K562 (cell line): ENCODE measurements around the gene RNF168. TPM values are rescaled to one million over a fixed set of nuclear protein-coding genes. Genes with fewer than 3 reads are reported as not detected.
"Not testable (repeated sequence)": the region's sequence is repeated elsewhere in the genome, so short reads cannot be mapped to it uniquely, and the experiment has no call there.

Experiments
- ATAC-seq: fragments of 200-7000 bp; cut with Tn5 transposase; 3 replicates; pipeline ENCODE4 v1.9.1; 2020; ENCODE audit warnings: moderate library complexity
- BruUV-seq: library from RNA; stranded (reverse); fragments of 400-500 nt; replicated peaks from 2 replicates; lab custom pipeline; 2021; lab: Mats Ljungman, UMichigan
- CTCF ChIA-PET: fragments of 300-600 bp; formaldehyde crosslinking; extraction: SDS; loops from one replicate; lab custom pipeline; 2021; ENCODE audit warnings: low intra/inter-chr PET ratio; lab: Yijun Ruan, JAX
- POLR2A ChIA-PET: fragments of 300-600, 350-650 bp; sonication (Branson Sonifier 250); formaldehyde crosslinking; extraction: SDS; loops from one replicate; lab custom pipeline; 2021; ENCODE audit warnings: antibody characterized with exemption, inconsistent platforms; lab: Yijun Ruan, JAX
- DNase-seq, 4 experiments: peaks; one replicate each; pipeline versions ENCODE4 v3.0.0 to v3.0.0-alpha.2; 2011 to 2018; ENCODE audit warnings: low spot score in 3 of 4, mixed read lengths in 3 of 4; ENCODE audit errors: extremely low read depth in 1 of 4
- FAIRE-seq: peaks from 2 replicates; lab custom pipeline; 2011; peaks lifted over from hg19 to GRCh38; lab: Jason Lieb, UNC
- H2AFZ ChIP-seq: 2 replicates; pipeline ENCODE4 v1.6.0; 2011; ENCODE audit warnings: low read depth, low read length, control low read depth, inconsistent platforms
- H3K27ac ChIP-seq: fragments of 200-600 bp; 3 replicates; pipeline ENCODE4 v1.8.0; 2011; ENCODE audit warnings: low read depth, mild to moderate bottlenecking, control low read depth, inconsistent platforms, low read length, moderate library complexity, mixed read lengths; ENCODE audit errors: extremely low read depth
- H3K27me3 ChIP-seq, 2 experiments: fragments of 300-600 bp in 1 of 2; 2 replicates in 1 of 2; 3 replicates in 1 of 2; pipeline versions ENCODE4 v1.6.0 to v1.8.0; 2011; ENCODE audit warnings: inconsistent platforms in 2 of 2, low read length in 2 of 2, mild to moderate bottlenecking in 1 of 2, mixed read lengths in 1 of 2, moderate library complexity in 1 of 2; ENCODE audit not compliant: control insufficient read depth in 2 of 2, insufficient read depth in 2 of 2
- H3K36me3 ChIP-seq: fragments of 300-600 bp; 3 replicates; pipeline ENCODE4 v1.8.0; 2011; ENCODE audit warnings: mild to moderate bottlenecking, low read length, inconsistent platforms; ENCODE audit not compliant: control insufficient read depth, insufficient read depth
- H3K4me1 ChIP-seq, 2 experiments: fragments of 200-600 bp in 1 of 2; replicated peaks in 1 of 2; 2 replicates in 1 of 2; 3 replicates in 1 of 2; pipeline versions ENCODE4 v1.5.1 to v1.8.0; 2011; ENCODE audit warnings: inconsistent platforms in 2 of 2, low read length in 2 of 2, mild to moderate bottlenecking in 1 of 2, mixed read lengths in 1 of 2, moderate library complexity in 1 of 2; ENCODE audit not compliant: control insufficient read depth in 2 of 2, insufficient read depth in 2 of 2
- H3K4me2 ChIP-seq: 2 replicates; pipeline ENCODE4 v1.6.1; 2011; ENCODE audit warnings: low read length, control low read depth, inconsistent platforms, mixed read lengths; ENCODE audit not compliant: insufficient read depth
- H3K4me3 ChIP-seq: fragments of 200-600 bp; sonication (generic), shearing (Covaris generic); 2 replicates; pipeline ENCODE4 v1.5.1; 2016; ENCODE audit warnings: control low read depth, inconsistent platforms
- H3K79me2 ChIP-seq: fragments of 200-600 bp; 3 replicates; pipeline ENCODE4 v1.8.0; 2011; ENCODE audit warnings: low read length, inconsistent platforms; ENCODE audit not compliant: control insufficient read depth, insufficient read depth
- H3K9ac ChIP-seq, 2 experiments: 2 replicates each; pipeline versions ENCODE4 v1.6.0 to v1.6.1; 2011; ENCODE audit warnings: low read depth in 2 of 2, low read length in 2 of 2, control low read depth in 1 of 2, inconsistent platforms in 1 of 2, mild to moderate bottlenecking in 1 of 2, mixed read lengths in 1 of 2; ENCODE audit not compliant: insufficient read depth in 1 of 2
- H3K9me1 ChIP-seq: one replicate; pipeline ENCODE4 v1.6.0; 2011; ENCODE audit warnings: inconsistent platforms, mild to moderate bottlenecking, low read length, moderate library complexity; ENCODE audit not compliant: control insufficient read depth, insufficient read depth
- H3K9me3 ChIP-seq: replicated peaks from 2 replicates; pipeline ENCODE4 v1.5.1; 2011; ENCODE audit warnings: low read depth, low read length, inconsistent platforms; ENCODE audit not compliant: control insufficient read depth, insufficient read depth
- H4K20me1 ChIP-seq: replicated peaks from 2 replicates; pipeline ENCODE4 v1.6.1; 2011; ENCODE audit warnings: low read length, inconsistent platforms, mixed read lengths; ENCODE audit not compliant: control insufficient read depth, insufficient read depth
- CBFA2T2 ChIP-seq: fragments of 450-650 bp; conservative IDR thresholded peaks from 2 replicates; pipeline ENCODE4 v1.6.1; 2017; ENCODE audit warnings: mild to moderate bottlenecking
- CBFA2T3 ChIP-seq: fragments of 450-650 bp; IDR thresholded peaks from 2 replicates; pipeline ENCODE4 v1.6.1; 2017
- IRF9 ChIP-seq: fragments of 450-650 bp; IDR thresholded peaks from 2 replicates; pipeline ENCODE4 v1.6.1; 2016; ENCODE audit warnings: missing biosample characterization, missing genetic modification characterization
- JUND ChIP-seq, 2 experiments: IDR thresholded peaks; 2 replicates in 1 of 2; 3 replicates in 1 of 2; pipeline ENCODE4 v1.6.1; 2011; ENCODE audit warnings: borderline replicate concordance in 2 of 2, low read depth in 2 of 2, low read length in 2 of 2, improper control_type of control experiment in 1 of 2, missing biosample characterization in 1 of 2, missing genetic modification characterization in 1 of 2, missing genetic modification reagents in 1 of 2
- MEF2D ChIP-seq: conservative IDR thresholded peaks from 2 replicates; pipeline ENCODE4 v1.6.1; 2016; ENCODE audit warnings: low read depth, missing genetic modification characterization, missing compliant biosample characterization
- TAL1 ChIP-seq: fragments of 450-650 bp; IDR thresholded peaks from 2 replicates; pipeline ENCODE4 v1.6.1; 2016; ENCODE audit warnings: mild to moderate bottlenecking
- TCF3 ChIP-seq: sonication (generic); formaldehyde crosslinking; IDR thresholded peaks from 2 replicates; pipeline ENCODE4 v1.4.0; 2020; ENCODE audit warnings: mild to moderate bottlenecking, missing genetic modification reagents
- ZKSCAN8 ChIP-seq: fragments of 200-800 bp; sonication (Bioruptor generic); IDR thresholded peaks from 2 replicates; pipeline ENCODE4 v1.6.1; 2016; ENCODE audit warnings: missing genetic modification characterization, missing compliant biosample characterization
- WGBS: fragments of 100-300 bp; shearing (Covaris generic); methylation state at CpG from one replicate; pipeline ENCODE4 v1.1.6; 2016; ENCODE audit warnings: low coverage, mixed read lengths; ENCODE audit not compliant: insufficient coverage; ENCODE audit errors: missing lambda C conversion rate; 5-methylcytosine and 5-hydroxymethylcytosine counted together
- in situ Hi-C: fragments of 300-500 bp; cut with MboI; formaldehyde crosslinking; loops from 4 replicates; pipeline ENCODE4 v1.15.0; 2018; ENCODE audit warnings: inconsistent platforms, mixed read lengths
- intact Hi-C: fragments of 100-400 bp; cut with micrococcal nuclease; formaldehyde crosslinking; loops from 2 replicates; pipeline ENCODE4 v1.14.2; 2022
- polyA plus RNA-seq, 8 experiments: library from polyadenylated mRNA; depleted of rRNA in 4 of 8; stranded (reverse) in 5 of 8; unstranded in 3 of 8; fragments of >200 nt; fragmentation: Nextera tagmentation in 2 of 8; fragmentation: Illumina TruSeq in 1 of 8; extraction: Ambion mirVana in 2 of 8; extraction: Trizol in 1 of 8; gene quantifications; 2 replicates each; pipeline versions ENCODE4 v1.2.1 to v1.2.3, GENCODE V29; 2011 to 2014; ENCODE audit warnings: inconsistent platforms in 1 of 8, missing spikeins in 1 of 8
- total RNA-seq, 7 experiments: library from RNA; depleted of rRNA in 6 of 7; stranded (reverse); fragments of >200 nt in 6 of 7; fragmentation: Illumina TruSeq in 2 of 7; extraction: Trizol in 2 of 7; gene quantifications; 2 replicates each; pipeline versions ENCODE4 v1.2.1 to v1.2.3, GENCODE V29; 2011 to 2021; ENCODE audit warnings: low replicate concordance in 1 of 7

RNF168 gene
- total and polyA plus RNA-seq, 9 of the 15 experiments (the other 6 are each of a cell fraction or from before 2014, with no cell fraction given): 6.0 to 32.1 (median 16.6) TPM

DNA sequence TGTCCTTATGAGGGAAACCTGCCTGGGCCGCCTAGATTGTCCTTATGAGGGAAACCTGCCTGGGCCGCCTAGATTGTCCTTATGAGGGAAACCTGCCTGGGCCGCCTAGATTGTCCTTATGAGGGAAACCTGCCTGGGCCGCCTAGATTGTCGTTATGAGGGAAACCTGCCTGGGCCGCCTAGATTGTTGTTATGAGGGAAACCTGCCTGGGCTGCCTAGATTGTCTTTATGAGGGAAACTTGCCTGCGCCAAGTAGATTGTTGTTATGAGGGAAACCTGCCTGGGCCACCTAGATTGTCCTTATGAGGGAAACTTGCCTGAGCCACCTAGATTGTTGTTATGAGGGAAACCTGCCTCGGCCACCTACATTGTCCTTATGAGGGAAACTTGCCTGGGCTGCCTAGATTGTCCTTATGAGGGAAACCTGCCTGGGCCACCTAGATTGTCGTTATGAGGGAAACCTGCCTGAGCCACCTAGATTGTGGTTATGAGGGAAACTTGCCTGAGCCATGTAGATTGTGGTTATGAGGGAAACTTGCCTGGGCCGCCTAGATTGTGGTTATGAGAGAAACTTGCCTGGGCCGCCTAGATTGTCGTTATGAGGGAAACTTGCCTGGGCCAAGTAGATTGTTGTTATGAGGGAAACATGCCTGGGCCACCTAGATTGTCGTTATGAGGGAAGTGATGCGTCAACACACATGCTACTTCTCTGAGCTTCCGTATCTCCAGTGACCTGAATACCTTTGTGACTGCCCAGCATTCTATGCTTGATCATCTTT, 8.3 kb upstream of the RNF168 start (continued):
- TF ChIP-seq JUND (IDR thresholded peaks at IDR 0.05; ENCODE audit: borderline replicate concordance, low read depth, low read length) (peak; percentile 81), MEF2D (peak; percentile 52; the same call in 1 of the 2 replicates), IRF9 (tag) (0 out of 2 replicates have a peak, but pooled peaks have one; percentile 9), ZKSCAN8 (peak; percentile 84)
- not testable (repeated sequence) for TF ChIP-seq JUND (tag; IDR thresholded peaks at IDR 0.05; ENCODE audit: borderline replicate concordance, low read depth, low read length)

GRCh38 chr3:196511108-196511507, 7.5 kb upstream of the RNF168 start:
- H3K9me1 ChIP-seq, H3K4me3 ChIP-seq, H2AFZ ChIP-seq, H3K27me3 ChIP-seq, DNase-seq, POLR2A ChIA-PET, BruUV-seq, ATAC-seq, H3K9ac ChIP-seq: not testable (repeated sequence)
- WGBS: 24% methylated on average over 1 of the region's 1 CpG
- intact Hi-C loops: loop anchor here (10.0 kb wide), 1 partner anchor 426 kb away; the partner anchor contains the start of gene TFRC
- Histone ChIP-seq H3K27ac (peak overlapping the region; percentile 71), H3K4me1 (peaks cover 15 to 26% of the 10 kb centered on the region in 2 experiments)
- TF ChIP-seq TAL1 (peak; percentile 68), TCF3 (CRISPR knock-in tag) (peak; percentile 70), CBFA2T2 (peak; percentile 43), CBFA2T3 (peak; percentile 24; the same call in 1 of the 2 replicates)
- TF ChIP-seq, all 486 proteins: peak for 4; not testable (repeated sequence) for 482
- H4K20me1 ChIP-seq, H3K4me2 ChIP-seq, H3K36me3 ChIP-seq, H3K79me2 ChIP-seq, FAIRE-seq, CTCF ChIA-PET: not testable (repeated sequence)
- in situ Hi-C loops: loop anchor here (25.0 kb wide), 2 partner anchors 624 to 799 kb away; partner anchors contain the start of gene MUC20
- peaks cover 11% of the 10 kb centered on the region for H3K9me3 ChIP-seq
